ENCODE data around the gene ATPAF2.
A peak's percentile ranks its signal among the peaks of the same experiment; 100 is the strongest.

Gene ATPAF2

GRCh38 chr17:18038861-18039534, at the start of gene ATPAF2, which contains the start of gene GID4:
ATPAF2 (minus strand) TSS chr17:18039168; CDS start chr17:18039013, 155 bp downstream.
GID4 (plus strand) TSS chr17:18039408; CDS start chr17:18039465, 57 bp downstream.
- DNase-seq (ENCODE audit: low spot score), result peak; percentile 100

- peak; percentile 91 for DNase-seq (ENCODE audit: low spot score)
These were observed 48.9 kb upstream of the ATPAF2 start, which contains the start of gene DRG2 for GRCh38 chr17:18087610-18088491. DRG2 (plus strand) TSS chr17:18087948; CDS start chr17:18088024, 76 bp downstream.

- no peak for DNase-seq (ENCODE audit: low spot score)
These were observed 45.3 kb upstream of the ATPAF2 start for GRCh38 chr17:18084256-18084655.

GRCh38 chr17:18079543-18079942, 40.6 kb upstream of the ATPAF2 start:
- DNase-seq (ENCODE audit: low spot score), result no peak

GRCh38 chr17:18076936-18077335, 38.0 kb upstream of the ATPAF2 start:
- no peak for DNase-seq (ENCODE audit: low spot score)

GRCh38 chr17:18074566-18075272, 35.8 kb upstream of the ATPAF2 start:
- no peak for DNase-seq (ENCODE audit: low spot score)

- no peak for DNase-seq (ENCODE audit: low spot score)
These were observed 32.8 kb upstream of the ATPAF2 start for GRCh38 chr17:18071751-18072150.

- DNase-seq (ENCODE audit: low spot score), result no peak
These were observed 31.9 kb upstream of the ATPAF2 start for GRCh38 chr17:18070861-18071340.

GRCh38 chr17:18069101-18069500, 30.1 kb upstream of the ATPAF2 start:
- DNase-seq (ENCODE audit: low spot score), result no peak

GRCh38 chr17:18066866-18067265, 27.9 kb upstream of the ATPAF2 start:
- no peak for DNase-seq (ENCODE audit: low spot score)

GRCh38 chr17:18065546-18065945, 26.6 kb upstream of the ATPAF2 start:
- no peak for DNase-seq (ENCODE audit: low spot score)

GRCh38 chr17:18064053-18064452, 25.1 kb upstream of the ATPAF2 start:
- no peak for DNase-seq (ENCODE audit: low spot score)

GRCh38 chr17:18059283-18059682, 20.3 kb upstream of the ATPAF2 start:
- no peak for DNase-seq (ENCODE audit: low spot score)

GRCh38 chr17:18056214-18056613, 17.2 kb upstream of the ATPAF2 start:
- no peak for DNase-seq (ENCODE audit: low spot score)

- DNase-seq (ENCODE audit: low spot score), result no peak
These were observed 16.6 kb upstream of the ATPAF2 start for GRCh38 chr17:18055597-18055996.

- no peak for DNase-seq (ENCODE audit: low spot score)
These were observed 6.9 kb upstream of the ATPAF2 start for GRCh38 chr17:18045691-18046350.

- no peak for DNase-seq (ENCODE audit: low spot score)
These were observed 5.6 kb upstream of the ATPAF2 start for GRCh38 chr17:18044609-18045008.

GRCh38 chr17:18043491-18043890, 4.5 kb upstream of the ATPAF2 start:
- no peak for DNase-seq (ENCODE audit: low spot score)

GRCh38 chr17:18042983-18043382, 4.0 kb upstream of the ATPAF2 start:
- no peak for DNase-seq (ENCODE audit: low spot score)

GRCh38 chr17:18041776-18042175, 2.8 kb upstream of the ATPAF2 start:
- no peak for DNase-seq (ENCODE audit: low spot score)

GRCh38 chr17:18040261-18040858, 1.4 kb upstream of the ATPAF2 start:
- DNase-seq (ENCODE audit: low spot score), result no peak
